SK-MEL-5 (cell line): ENCODE data around the gene SPINT1. TPM values are rescaled to one million over a fixed set of nuclear protein-coding genes. Genes with fewer than 3 reads are reported as not detected.

Source experiments
- DNase-seq: peaks from one replicate; pipeline ENCODE4 v3.0.0-alpha.2; 2016; ENCODE audit warnings: low read depth, low spot score
- in situ Hi-C: cut with HindIII; loops from 2 replicates; pipeline ENCODE4 v1.10.0; 2016; ENCODE audit warnings: low sequenced_read_pairs, high pct_unique_total_duplicates, low pct_unique_long_range_greater_than_20kb
- small RNA-seq, 2 experiments: library from RNA; depleted of rRNA; stranded (forward); fragments of <200 nt; gene quantifications; one replicate each; pipeline ENCODE3, GENCODE V24; 2014
- total RNA-seq: library from RNA; depleted of rRNA; stranded (reverse); fragments of >200 nt; shearing (Covaris generic); gene quantifications from 2 replicates; pipeline ENCODE4 v1.2.3, GENCODE V29; 2014; rRNA removed

SPINT1 gene
- total RNA-seq, 1 experiment from 2014 or later, result 0.32 TPM

DNA sequence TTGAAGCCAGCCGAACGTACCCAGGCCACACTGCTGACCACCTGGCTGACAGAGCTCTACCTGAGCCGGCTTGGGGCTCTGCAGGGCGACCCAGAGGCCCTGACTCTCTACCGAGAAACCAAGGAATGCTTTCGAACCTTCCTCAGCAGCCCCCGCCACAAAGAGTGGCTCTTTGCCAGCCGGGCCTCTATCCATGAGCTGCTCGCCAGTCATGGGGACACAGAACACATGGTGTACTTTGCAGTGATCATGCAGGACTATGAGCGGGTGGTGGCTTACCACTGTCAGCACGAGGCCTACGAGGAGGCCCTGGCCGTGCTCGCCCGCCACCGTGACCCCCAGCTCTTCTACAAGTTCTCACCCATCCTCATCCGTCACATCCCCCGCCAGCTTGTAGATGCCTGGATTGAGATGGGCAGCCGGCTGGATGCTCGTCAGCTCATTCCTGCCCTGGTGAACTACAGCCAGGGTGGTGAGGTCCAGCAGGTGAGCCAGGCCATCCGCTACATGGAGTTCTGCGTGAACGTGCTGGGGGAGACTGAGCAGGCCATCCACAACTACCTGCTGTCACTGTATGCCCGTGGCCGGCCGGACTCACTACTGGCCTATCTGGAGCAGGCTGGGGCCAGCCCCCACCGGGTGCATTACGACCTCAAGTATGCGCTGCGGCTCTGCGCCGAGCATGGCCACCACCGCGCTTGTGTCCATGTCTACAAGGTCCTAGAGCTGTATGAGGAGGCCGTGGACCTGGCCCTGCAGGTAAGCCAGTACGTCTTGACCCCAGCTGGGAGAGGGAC is 56.6 kb downstream of the SPINT1 start:
- no peak for DNase-seq
- in situ Hi-C loops, result loop anchor here (25.0 kb wide), 1 partner anchor 112 kb away; no protein-coding TSS in a partner anchor

DNA sequence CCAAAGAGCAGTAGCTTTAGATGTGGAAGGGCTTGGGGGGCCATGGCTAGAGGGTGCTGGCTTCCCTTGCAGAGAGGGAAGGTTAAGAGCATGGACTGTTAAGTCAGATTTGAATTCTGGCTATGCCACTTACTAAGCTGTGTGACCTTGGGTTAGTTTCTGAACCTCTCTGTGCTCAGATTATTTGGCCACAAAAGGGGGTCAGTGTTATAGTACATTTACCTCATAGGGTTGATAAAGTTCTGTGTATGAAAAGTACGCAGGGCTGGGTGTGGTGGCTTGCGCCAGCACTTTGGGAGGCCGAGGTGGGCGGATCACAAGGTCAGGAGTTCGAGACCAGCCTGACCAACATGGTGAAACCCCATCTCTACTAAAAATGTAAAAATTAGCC is 57.2 kb downstream of the SPINT1 start:
- in situ Hi-C loops, result loop anchor here (25.0 kb wide), 1 partner anchor 111 kb away; no protein-coding TSS in a partner anchor

GRCh38 chr15:40902605-40903561 is 59.0 kb downstream of the SPINT1 start:
- no peak for DNase-seq
- in situ Hi-C loops, result loop anchor here (25.0 kb wide), 1 partner anchor 109 kb away; no protein-coding TSS in a partner anchor

More for the DNA sequence above, 57.2 kb downstream of the SPINT1 start:
- DNase-seq, result no peak

GRCh38 chr15:40904552-40905201 is 60.8 kb downstream of the SPINT1 start:
- in situ Hi-C loops, result loop anchor here (25.0 kb wide), 1 partner anchor 108 kb away; no protein-coding TSS in a partner anchor
- no peak for DNase-seq

DNA sequence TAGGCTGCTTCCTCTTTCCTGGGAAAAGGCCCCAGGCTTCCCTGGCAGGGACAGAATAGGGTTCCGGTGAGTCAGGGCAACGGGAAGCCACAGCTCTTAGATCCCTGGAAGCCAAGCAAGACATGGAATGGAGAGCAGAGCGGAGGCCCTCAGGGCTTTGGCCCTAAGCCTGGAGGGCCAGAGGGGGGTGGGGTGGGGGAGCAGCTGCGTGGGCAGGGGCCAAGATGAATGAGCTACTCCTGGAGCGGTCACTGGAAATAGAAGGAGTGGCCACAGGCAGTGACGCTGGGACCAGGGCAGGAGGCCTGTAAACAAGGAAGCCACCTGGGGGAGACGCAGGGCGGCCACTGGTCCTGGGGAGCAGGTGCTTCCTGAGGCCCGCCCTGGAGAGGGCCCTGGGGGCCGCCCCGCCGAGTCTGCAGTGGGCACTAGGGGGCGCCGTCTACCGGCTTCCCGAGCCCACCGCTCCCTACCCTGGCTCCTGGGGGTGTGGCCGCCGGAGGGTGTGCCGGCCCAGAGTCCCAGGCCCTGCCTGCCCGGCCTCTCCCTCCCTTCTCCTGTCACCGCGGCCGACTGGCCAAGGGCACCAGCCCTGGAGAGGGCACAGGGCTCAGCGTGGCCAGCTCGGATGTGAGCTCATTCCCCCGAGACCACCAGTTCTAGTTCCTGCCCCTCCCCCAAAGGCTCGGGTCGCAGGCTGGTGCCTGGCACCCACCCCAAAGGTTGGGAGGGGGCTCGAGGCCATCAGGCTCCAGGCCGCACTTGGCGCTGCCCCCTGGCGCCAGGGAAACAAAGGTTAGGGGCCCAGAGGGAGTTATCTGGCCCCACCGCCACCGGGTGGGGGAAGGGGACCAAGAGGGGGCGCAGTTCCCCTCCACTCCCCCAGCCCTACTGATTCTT is 62.5 kb downstream of the SPINT1 start:
- peak; percentile 59 for DNase-seq
- in situ Hi-C loops, result loop anchor here (25.0 kb wide), 1 partner anchor 106 kb away; no protein-coding TSS in a partner anchor

DNA sequence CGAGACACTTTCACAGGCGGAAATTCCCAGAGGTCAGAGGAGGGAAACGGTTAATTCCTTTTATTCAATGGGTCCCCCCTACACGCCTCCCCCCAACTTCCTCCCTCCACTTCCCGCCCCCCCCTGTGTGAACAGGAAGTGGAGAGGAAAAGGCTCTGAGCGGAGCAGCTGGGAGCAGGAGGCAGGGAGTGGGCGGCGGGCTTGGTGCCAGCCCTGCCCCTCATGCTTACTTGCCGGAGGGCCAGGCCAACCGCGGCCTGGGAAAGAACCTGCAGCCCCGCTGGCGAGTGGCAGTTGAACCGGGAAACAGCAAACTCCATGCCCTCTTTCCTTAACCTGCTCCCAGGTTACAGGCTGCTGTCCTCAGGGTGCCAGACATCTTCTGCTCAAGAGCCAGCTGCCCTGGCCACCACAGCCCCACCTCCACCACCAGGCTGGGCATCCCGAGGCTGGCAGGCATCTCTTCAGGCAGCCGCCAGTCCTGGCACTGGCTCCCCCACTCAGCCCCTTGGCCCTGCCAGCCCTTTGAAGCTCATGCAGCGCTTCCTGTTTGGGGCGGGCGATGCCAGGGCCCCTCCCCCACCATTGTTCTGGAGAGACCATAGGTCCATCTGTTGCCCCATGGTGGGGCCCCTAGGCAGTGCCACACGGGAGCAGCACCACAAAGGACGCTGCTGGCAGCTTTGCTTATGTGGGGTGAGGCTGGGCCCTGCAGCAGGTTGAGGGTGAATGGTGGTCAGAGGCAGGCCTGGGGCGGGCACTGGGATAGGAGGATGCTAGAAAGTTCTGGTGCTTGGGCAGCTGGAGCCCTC is 63.3 kb downstream of the SPINT1 start:
- no peak for DNase-seq
- in situ Hi-C loops, result loop anchor here (25.0 kb wide), 1 partner anchor 105 kb away; no protein-coding TSS in a partner anchor

Small RNA genes lying within 50 kb of the gene (small RNA-seq; reads per million reads assigned to genes)
- 0 reads per million in 2 experiments for gene AC025166.1

Other genes with a start within 250 kb of the SPINT1 start
- gene KNL1, start 249.8 kb upstream of the SPINT1 start, total RNA-seq, result 17.2 and 18.4 TPM in 2 replicates
- gene RAD51, start 148.9 kb upstream of the SPINT1 start, total RNA-seq, result 5.1 and 7.0 TPM in 2 replicates
- gene RMDN3, start 88.8 kb upstream of the SPINT1 start, total RNA-seq, result 26.6 and 31.3 TPM in 2 replicates
- 0.82 and 1.3 TPM in 2 replicates for gene GCHFR, start 80.0 kb upstream of the SPINT1 start, total RNA-seq
- gene C15orf62, start 74.1 kb upstream of the SPINT1 start, total RNA-seq, result not detected in 2 replicates
- gene ZFYVE19, start 37.0 kb upstream of the SPINT1 start, total RNA-seq, result 9.3 and 11.5 TPM in 2 replicates
- 23.5 and 26.9 TPM in 2 replicates for gene DNAJC17, start 36.6 kb upstream of the SPINT1 start, total RNA-seq
- not detected in 2 replicates for gene PPP1R14D, start 15.3 kb upstream of the SPINT1 start, total RNA-seq
- gene RHOV, start 30.2 kb downstream of the SPINT1 start, total RNA-seq, result 0.32 and 0.82 TPM in 2 replicates
- gene VPS18, start 50.4 kb downstream of the SPINT1 start, total RNA-seq, result 85.6 and 88.6 TPM in 2 replicates
- gene DLL4, start 85.3 kb downstream of the SPINT1 start, total RNA-seq, result 0.56 and 0.92 TPM in 2 replicates
- gene CHAC1, start 109.4 kb downstream of the SPINT1 start, total RNA-seq, result 77.3 and 91.0 TPM in 2 replicates